Measurements from ENCODE around the gene ANKRD28. TPM values are rescaled to one million over a fixed set of nuclear protein-coding genes. Genes with fewer than 3 reads are reported as not detected.
"Not testable (repeated sequence)": the region's sequence is repeated elsewhere in the genome, so short reads cannot be mapped to it uniquely, and the experiment has no call there.

The ANKRD28 gene
- total and polyA plus RNA-seq, 5 donors from 2014 or later: 6.9 to 77.1 (median 9.4) TPM

DNA sequence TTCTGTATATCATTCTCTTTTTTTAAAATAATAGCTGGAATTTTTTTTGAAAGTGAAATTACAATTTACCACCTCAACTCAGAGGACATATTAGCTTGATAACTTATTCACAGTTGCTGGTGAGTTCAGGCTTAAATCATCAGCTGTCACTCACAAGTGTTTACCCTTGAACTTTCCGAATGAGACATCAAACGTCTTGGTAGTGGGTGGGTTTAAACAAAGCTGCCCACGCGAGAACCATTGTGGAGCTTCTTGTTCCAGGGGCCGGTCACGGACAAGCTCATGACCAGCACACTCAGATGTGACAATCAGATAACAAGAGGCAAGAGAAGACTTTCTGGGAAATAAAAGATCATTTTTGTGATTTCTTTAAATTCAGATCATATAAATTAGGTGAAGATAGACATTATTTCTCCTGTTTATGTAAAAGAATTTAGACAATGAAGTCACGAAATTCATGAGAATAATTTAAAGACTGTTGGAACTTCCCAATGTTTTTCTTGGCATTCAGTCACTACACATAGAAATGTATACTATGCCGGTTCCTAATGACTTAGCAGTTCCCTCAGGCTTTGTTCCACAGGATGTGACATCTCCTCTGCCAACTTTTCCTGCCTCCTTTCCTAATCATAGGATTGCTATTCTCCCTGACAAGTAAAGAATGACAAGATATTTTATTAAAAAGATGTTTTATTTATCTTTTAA lies 167.0 kb downstream of the ANKRD28 start:
- Mint-ChIP-seq H3K4me3 (peak overlapping the region in 2 of 4 donors; percentile 2 to 18), H3K9me3 (peaks cover 0 to 2% (median 0%) of the 10 kb centered on the region in 7 donors)
- ATAC-seq (ENCODE audit: low read depth in 2 of 2): no peak

DNA sequence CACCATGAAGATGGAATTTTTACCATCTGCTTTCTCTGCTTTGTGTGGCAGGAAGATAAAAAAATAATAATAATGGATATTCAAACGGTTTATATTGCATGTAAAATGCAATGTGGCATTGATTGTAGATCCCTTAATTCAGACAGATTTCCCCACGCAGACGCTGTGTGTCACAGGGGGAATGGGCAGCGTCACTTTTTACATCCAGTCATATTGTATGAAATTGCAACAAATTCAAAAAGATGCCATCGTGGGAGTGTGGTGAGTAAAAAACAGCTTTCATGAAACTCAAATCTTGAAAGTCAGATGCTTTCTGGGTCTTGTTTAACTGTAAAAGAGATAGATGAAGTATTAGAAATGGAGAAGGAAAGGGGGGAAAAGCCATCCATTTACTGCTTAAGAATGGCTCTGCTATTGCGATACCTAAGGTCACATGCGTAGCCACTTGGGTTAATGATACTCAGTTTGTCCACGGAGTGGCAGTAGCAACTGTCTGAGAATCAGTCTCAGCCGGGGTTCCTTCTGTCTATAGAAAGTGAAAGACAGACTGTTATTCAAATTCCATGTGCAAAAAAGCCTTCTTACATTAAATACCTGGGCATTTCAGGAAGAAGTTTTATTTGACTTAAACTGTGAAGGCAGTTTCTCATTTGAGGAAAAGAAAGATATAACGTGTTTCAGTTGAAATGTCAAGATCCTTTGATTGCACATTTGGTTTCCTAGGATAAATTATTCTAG lies 167.8 kb downstream of the ANKRD28 start:
- Histone ChIP-seq H3K9me3 (ENCODE audit: control insufficient read depth in 2 of 2, low read length in 2 of 2) (no peaks in the 10 kb centered on the region), H3K4me3 (ENCODE audit: low read depth, low read length) (peak overlapping the region; percentile 68), H3K36me3 (ENCODE audit: control insufficient read depth, insufficient read depth, low read length) (no peaks in the 10 kb centered on the region), H3K27me3 (ENCODE audit: control insufficient read depth, insufficient read depth, low read length) (no peaks in the 10 kb centered on the region), H3K27ac (ENCODE audit: insufficient read depth, low read length, poor library complexity, severe bottlenecking) (no peak overlapping the region), H3K4me1 (ENCODE audit: control insufficient read depth, insufficient read depth, low read length, poor library complexity, severe bottlenecking) (peaks cover 19% of the 10 kb centered on the region)
- peak; percentile 99 to 100 for ATAC-seq (ENCODE audit: low read depth in 2 of 2)
- H3K4me1 Mint-ChIP-seq: peaks cover 14 to 27% (median 19%) of the 10 kb centered on the region in 4 donors
- peak overlapping the region; percentile 2 to 59 (median 22) for H3K4me3 Mint-ChIP-seq
- peak overlapping the region; percentile 37 to 78 (median 57) for H3K27ac Mint-ChIP-seq
- H3K9me3 Mint-ChIP-seq: peaks cover 0 to 2% (median 0%) of the 10 kb centered on the region in 7 donors
- peaks cover 6% of the 10 kb centered on the region for H3K36me3 Mint-ChIP-seq
- H3K27me3 Mint-ChIP-seq: no peaks in the 10 kb centered on the region
- peak; percentile 46 to 87 (median 73) for DNase-seq

More for the DNA sequence above, 167.0 kb downstream of the ANKRD28 start:
- DNase-seq: peak in 1 of 3 donors; percentile 37
- Histone ChIP-seq H3K27me3 (ENCODE audit: control insufficient read depth, insufficient read depth, low read length) (no peaks in the 10 kb centered on the region), H3K4me1 (ENCODE audit: control insufficient read depth, insufficient read depth, low read length, poor library complexity, severe bottlenecking) (peaks cover 16% of the 10 kb centered on the region), H3K36me3 (ENCODE audit: control insufficient read depth, insufficient read depth, low read length) (no peaks in the 10 kb centered on the region), H3K4me3 (ENCODE audit: low read depth, low read length) (peak overlapping the region; percentile 68), H3K9me3 (ENCODE audit: control insufficient read depth in 2 of 2, low read length in 2 of 2) (no peaks in the 10 kb centered on the region), H3K27ac (ENCODE audit: insufficient read depth, low read length, poor library complexity, severe bottlenecking) (no peak overlapping the region)
- Mint-ChIP-seq H3K36me3 (peaks cover 6% of the 10 kb centered on the region), H3K27me3 (no peaks in the 10 kb centered on the region), H3K27ac (peak overlapping the region in 1 of 3 donors; percentile 78), H3K4me1 (peaks cover 12 to 25% (median 18%) of the 10 kb centered on the region in 4 donors)

GRCh38 chr3:15628967-15629366 lies 168.8 kb downstream of the ANKRD28 start:
- Mint-ChIP-seq H3K4me3 (no peak overlapping the region), H3K36me3 (peaks cover 6% of the 10 kb centered on the region), H3K27ac (no peak overlapping the region), H3K9me3 (peaks cover 0 to 3% (median 0%) of the 10 kb centered on the region in 7 donors), H3K4me1 (peaks cover 15 to 38% (median 27%) of the 10 kb centered on the region in 4 donors), H3K27me3 (no peaks in the 10 kb centered on the region)
- Histone ChIP-seq H3K27me3 (ENCODE audit: control insufficient read depth, insufficient read depth, low read length) (no peaks in the 10 kb centered on the region), H3K4me3 (ENCODE audit: low read depth, low read length) (no peak overlapping the region), H3K27ac (ENCODE audit: insufficient read depth, low read length, poor library complexity, severe bottlenecking) (no peak overlapping the region), H3K9me3 (ENCODE audit: control insufficient read depth in 2 of 2, low read length in 2 of 2) (no peaks in the 10 kb centered on the region), H3K36me3 (ENCODE audit: control insufficient read depth, insufficient read depth, low read length) (no peaks in the 10 kb centered on the region), H3K4me1 (ENCODE audit: control insufficient read depth, insufficient read depth, low read length, poor library complexity, severe bottlenecking) (peaks cover 29% of the 10 kb centered on the region)
- DNase-seq (no peak), ATAC-seq (ENCODE audit: low read depth in 2 of 2) (no peak)

GRCh38 chr3:15623535-15624440 lies 174.0 kb downstream of the ANKRD28 start:
- peak; percentile 71 to 79 for ATAC-seq (ENCODE audit: low read depth in 2 of 2)
- H3K36me3 Mint-ChIP-seq: peaks cover 44% of the 10 kb centered on the region
- peaks cover 18% of the 10 kb centered on the region for H3K4me1 ChIP-seq (ENCODE audit: control insufficient read depth, insufficient read depth, low read length, poor library complexity, severe bottlenecking)
- H3K27ac ChIP-seq (ENCODE audit: insufficient read depth, low read length, poor library complexity, severe bottlenecking): peak overlapping the region; percentile 72
- H3K4me1 Mint-ChIP-seq: peaks cover 27 to 45% (median 37%) of the 10 kb centered on the region in 4 donors
- H3K36me3 ChIP-seq (ENCODE audit: control insufficient read depth, insufficient read depth, low read length): no peaks in the 10 kb centered on the region
- no peaks in the 10 kb centered on the region for H3K27me3 ChIP-seq (ENCODE audit: control insufficient read depth, insufficient read depth, low read length)
- no peaks in the 10 kb centered on the region for H3K27me3 Mint-ChIP-seq
- peaks cover 7 to 41% (median 14%) of the 10 kb centered on the region in 7 donors for H3K9me3 Mint-ChIP-seq
- H3K27ac Mint-ChIP-seq: peak overlapping the region; percentile 91 to 98 (median 92)
- peak overlapping the region; percentile 79 to 95 (median 84) for H3K4me3 Mint-ChIP-seq
- peaks cover 16 to 23% of the 10 kb centered on the region in 2 experiments for H3K9me3 ChIP-seq (ENCODE audit: control insufficient read depth in 2 of 2, low read length in 2 of 2)
- DNase-seq: peak in 2 of 3 donors; percentile 46 to 50
- H3K4me3 ChIP-seq (ENCODE audit: low read depth, low read length): peak overlapping the region; percentile 88

DNA sequence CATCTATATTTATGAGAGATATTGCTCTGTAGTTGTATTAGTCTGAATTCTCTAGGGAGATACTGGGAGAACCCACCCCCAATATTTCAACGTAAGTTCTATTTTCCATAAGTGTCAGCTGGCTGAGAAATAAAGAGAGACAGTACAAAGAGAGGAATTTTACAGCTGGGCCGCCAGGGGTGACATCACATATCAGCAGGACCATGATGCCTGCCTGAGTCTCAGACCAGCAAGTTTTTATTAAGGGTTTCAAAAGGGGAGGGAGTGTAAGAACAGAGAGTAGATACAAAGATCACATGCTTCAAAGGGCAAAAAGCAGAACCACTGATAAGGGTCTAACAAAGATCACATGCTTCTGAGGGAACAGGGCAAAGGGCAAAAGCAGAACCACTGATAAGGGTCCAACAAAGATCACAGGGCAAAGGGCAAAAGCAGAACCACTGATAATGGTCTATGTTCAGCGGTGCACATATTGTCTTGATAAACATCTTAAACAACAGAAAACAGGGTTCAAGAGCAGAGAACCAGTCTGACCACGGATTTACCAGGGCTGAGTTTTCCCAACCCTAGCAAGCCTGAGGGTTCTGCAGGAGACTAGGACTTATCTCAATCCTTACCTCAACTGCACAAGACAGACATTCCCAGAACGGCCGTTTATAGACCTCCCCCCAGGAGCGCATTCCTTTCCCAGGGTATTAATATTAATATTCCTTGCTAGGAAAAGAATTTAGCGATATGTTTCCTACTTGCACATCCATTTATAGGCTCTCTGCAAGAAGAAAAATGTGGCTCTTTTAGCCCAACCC lies 177.9 kb downstream of the ANKRD28 start:
- not testable (repeated sequence) for H3K27ac ChIP-seq (ENCODE audit: insufficient read depth, low read length, poor library complexity, severe bottlenecking); H3K4me3 ChIP-seq (ENCODE audit: low read depth, low read length); H3K27me3 Mint-ChIP-seq; H3K27ac Mint-ChIP-seq; ATAC-seq (ENCODE audit: low read depth in 2 of 2); DNase-seq; H3K36me3 ChIP-seq (ENCODE audit: control insufficient read depth, insufficient read depth, low read length); H3K27me3 ChIP-seq (ENCODE audit: control insufficient read depth, insufficient read depth, low read length)
- Mint-ChIP-seq H3K9me3 (peaks cover 7 to 41% (median 15%) of the 10 kb centered on the region in 7 donors), H3K4me3 (peak overlapping the region in 1 of 4 donors; percentile 39), H3K4me1 (peaks cover 27 to 37% (median 31%) of the 10 kb centered on the region in 4 donors), H3K36me3 (peaks cover 55% of the 10 kb centered on the region)
- Histone ChIP-seq H3K4me1 (ENCODE audit: control insufficient read depth, insufficient read depth, low read length, poor library complexity, severe bottlenecking) (peaks cover 13% of the 10 kb centered on the region), H3K9me3 (ENCODE audit: control insufficient read depth in 2 of 2, low read length in 2 of 2) (peaks cover 16 to 23% of the 10 kb centered on the region in 2 experiments)
